Cardiac muscle cell (in vitro differentiated cells and primary cell): ENCODE data around the gene RAP1A. TPM values are rescaled to one million over a fixed set of nuclear protein-coding genes. Genes with fewer than 3 reads are reported as not detected.

ENCODE experiments used
- DNase-seq, 2 donors: peaks; one replicate each; pipeline versions ENCODE4 v3.0.0 to v3.0.0-alpha.2; 2010 to 2017; ENCODE audit warnings: low read depth in 1 of 2, low spot score in 1 of 2
- H3K27ac ChIP-seq: fragments of 200-600 bp; sonication (generic); 2 replicates; pipeline ENCODE4 v1.5.1; 2016
- H3K27me3 ChIP-seq: fragments of 200-600 bp; sonication (generic); 2 replicates; pipeline ENCODE4 v1.6.0; 2016; ENCODE audit warnings: control low read depth
- H3K36me3 ChIP-seq: fragments of 200-600 bp; sonication (generic); 2 replicates; pipeline ENCODE4 v1.5.1; 2016; ENCODE audit warnings: control low read depth
- H3K4me1 ChIP-seq: fragments of 200-600 bp; sonication (generic); 2 replicates; pipeline ENCODE4 v1.8.1; 2017; ENCODE audit warnings: low read depth, mild to moderate bottlenecking, mixed run types
- H3K4me3 ChIP-seq: fragments of 200-600 bp; sonication (generic); 2 replicates; pipeline ENCODE4 v1.5.1; 2016; ENCODE audit warnings: mild to moderate bottlenecking
- H3K9me3 ChIP-seq: fragments of 200-600 bp; sonication (generic); 2 replicates; pipeline ENCODE4 v1.5.1; 2017; ENCODE audit warnings: low read depth, mild to moderate bottlenecking, control low read depth
- CTCF ChIP-seq: IDR thresholded peaks from 2 replicates; pipeline ENCODE4 v1.5.1; 2012; ENCODE audit warnings: low read depth, mild to moderate bottlenecking, low read length
- polyA plus RNA-seq: library from polyadenylated mRNA; unstranded; fragments of >200 nt; fragmentation: Nextera tagmentation; extraction: Ambion mirVana; gene quantifications from 2 replicates; pipeline ENCODE4 v1.2.1, GENCODE V29; 2016
- total RNA-seq: library from RNA; depleted of rRNA; stranded (reverse); fragments of >200 nt; gene quantifications from 2 replicates; pipeline ENCODE4 v1.2.3, GENCODE V29; 2016

The RAP1A gene
- total and polyA plus RNA-seq, 2 experiments from 2014 or later = 13.5 to 18.3 TPM

- TF ChIP-seq CTCF = no peak
- no peak for DNase-seq
These were observed 34.0 kb upstream of the RAP1A start for GRCh38 chr1:111585447-111586086.

GRCh38 chr1:111586112-111586511 lies 33.5 kb upstream of the RAP1A start:
- DNase-seq = no peak
- no peak overlapping the region for H3K4me3 ChIP-seq
- H3K9me3 ChIP-seq = no peaks in the 10 kb centered on the region
- no peaks in the 10 kb centered on the region for H3K27me3 ChIP-seq
- no peaks in the 10 kb centered on the region for H3K36me3 ChIP-seq
- TF ChIP-seq CTCF = no peak
- no peak overlapping the region for H3K27ac ChIP-seq
- H3K4me1 ChIP-seq = no peaks in the 10 kb centered on the region

More at GRCh38 chr1:111585447-111586086, 34.0 kb upstream of the RAP1A start:
- Histone ChIP-seq H3K4me1 (no peaks in the 10 kb centered on the region), H3K27ac (no peak overlapping the region), H3K4me3 (no peak overlapping the region), H3K9me3 (no peaks in the 10 kb centered on the region), H3K27me3 (no peaks in the 10 kb centered on the region), H3K36me3 (no peaks in the 10 kb centered on the region)

GRCh38 chr1:111587509-111588174 lies 31.9 kb upstream of the RAP1A start:
- H3K4me1 ChIP-seq = peaks cover 14% of the 10 kb centered on the region
- no peak for TF ChIP-seq CTCF
- H3K27me3 ChIP-seq = no peaks in the 10 kb centered on the region
- no peaks in the 10 kb centered on the region for H3K36me3 ChIP-seq
- no peak for DNase-seq
- H3K4me3 ChIP-seq = no peak overlapping the region
- no peaks in the 10 kb centered on the region for H3K9me3 ChIP-seq
- H3K27ac ChIP-seq = no peak overlapping the region

- no peaks in the 10 kb centered on the region for H3K9me3 ChIP-seq
- H3K4me3 ChIP-seq = no peak overlapping the region
- no peaks in the 10 kb centered on the region for H3K27me3 ChIP-seq
- no peak for DNase-seq
- peak overlapping the region; percentile 79 for H3K27ac ChIP-seq
- no peaks in the 10 kb centered on the region for H3K36me3 ChIP-seq
- no peak for TF ChIP-seq CTCF
- peaks cover 29% of the 10 kb centered on the region for H3K4me1 ChIP-seq
These were observed 27.7 kb upstream of the RAP1A start for GRCh38 chr1:111591937-111592336.

DNA sequence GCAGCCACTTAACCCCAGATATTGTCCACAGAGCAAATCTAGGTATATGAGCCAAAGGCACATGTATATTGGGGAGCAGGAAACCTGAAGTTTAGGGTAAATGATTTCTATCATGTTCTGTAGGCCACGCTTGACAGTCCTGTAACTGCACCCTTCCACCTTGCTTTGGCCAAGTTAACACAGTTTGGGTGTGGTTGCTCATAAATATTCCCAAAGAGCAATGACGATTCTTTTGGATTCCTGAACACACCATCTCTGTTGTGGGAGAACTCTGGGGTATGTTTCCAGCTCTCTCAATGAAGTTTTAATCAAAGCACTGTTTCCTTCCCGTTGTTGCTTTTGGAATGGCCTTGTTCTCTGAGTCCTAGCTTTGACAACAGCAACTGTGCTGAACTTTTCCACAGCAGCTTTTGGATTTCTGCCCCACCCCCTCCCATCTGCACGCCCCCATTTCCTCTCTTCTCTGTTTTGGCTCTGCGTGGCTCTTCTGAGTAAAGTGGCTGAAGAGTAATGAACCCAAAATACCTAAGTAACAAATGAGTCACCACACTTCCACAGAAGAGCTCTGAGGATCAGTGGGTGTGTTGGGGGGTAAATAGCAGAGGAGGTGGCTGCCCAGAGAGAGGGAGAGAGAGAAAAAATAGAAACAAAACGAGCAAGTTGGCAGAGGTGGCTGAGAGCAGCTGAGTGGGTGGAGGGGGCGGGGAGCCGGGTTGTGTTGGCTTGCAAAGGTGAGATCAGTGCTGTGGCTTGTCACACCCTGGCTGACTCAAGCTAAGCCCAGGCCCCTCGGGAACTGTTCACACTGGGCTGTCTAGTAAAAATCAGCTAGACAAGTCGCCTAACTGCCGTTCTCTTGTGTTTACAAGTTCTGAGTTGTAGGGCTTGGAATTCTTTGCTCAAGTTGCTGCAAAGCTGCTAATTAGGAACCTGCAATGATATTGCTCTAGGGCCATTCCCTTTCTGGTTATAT lies 26.9 kb upstream of the RAP1A start:
- DNase-seq = peak; percentile 72 to 90
- Histone ChIP-seq H3K27ac (peak overlapping the region; percentile 79), H3K9me3 (no peaks in the 10 kb centered on the region), H3K4me1 (peaks cover 29% of the 10 kb centered on the region), H3K36me3 (no peaks in the 10 kb centered on the region), H3K27me3 (no peaks in the 10 kb centered on the region), H3K4me3 (no peak overlapping the region)
- TF ChIP-seq CTCF = no peak
